ENCODE measurements around the gene MEFV. TPM values are rescaled to one million over a fixed set of nuclear protein-coding genes. Genes with fewer than 3 reads are reported as not detected.

Gene MEFV
- total and polyA plus RNA-seq, 2 of the 4 experiments (the other 2 are of a cell fraction): not detected

DNA sequence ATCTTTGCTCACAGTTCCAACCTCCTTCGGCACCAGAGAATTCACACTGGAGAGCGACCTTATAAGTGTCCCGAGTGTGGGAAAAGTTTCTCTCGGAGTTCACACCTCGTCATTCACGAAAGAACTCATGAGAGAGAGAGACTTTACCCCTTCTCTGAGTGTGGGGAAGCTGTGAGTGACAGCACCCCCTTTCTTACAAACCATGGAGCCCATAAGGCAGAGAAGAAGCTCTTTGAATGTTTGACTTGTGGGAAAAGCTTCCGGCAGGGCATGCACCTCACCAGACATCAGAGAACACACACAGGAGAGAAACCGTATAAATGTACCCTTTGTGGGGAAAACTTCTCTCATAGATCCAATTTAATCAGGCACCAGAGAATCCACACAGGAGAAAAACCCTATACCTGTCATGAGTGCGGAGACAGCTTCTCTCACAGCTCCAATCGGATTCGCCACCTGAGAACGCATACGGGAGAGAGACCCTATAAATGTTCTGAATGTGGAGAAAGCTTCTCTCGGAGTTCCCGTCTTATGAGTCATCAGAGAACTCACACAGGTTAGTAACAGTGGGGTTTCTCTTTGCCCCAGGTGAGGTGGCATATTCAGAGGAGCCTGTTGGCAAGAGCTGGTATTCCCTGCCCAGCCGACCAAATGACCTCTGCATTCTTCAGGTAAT is 33.7 kb upstream of the MEFV start:
- WGBS, 2 experiments (ENCODE audit: extremely low coverage in 2 of 2, insufficient read length in 1 of 2): no CpG with 5 or more reads among the region's 16 CpGs
- dilution Hi-C loops (cut with HindIII; ENCODE audit: low sequenced_read_pairs, unreplicated experiment): no loop called here
- Histone ChIP-seq H3K18ac (ENCODE audit: low read depth, low read length) (no peak overlapping the region), H2BK20ac (ENCODE audit: low read depth, low read length) (no peak overlapping the region), H3K36me3 (ENCODE audit: control insufficient read depth, insufficient read depth, low read length) (peaks cover 63% of the 10 kb centered on the region), H3K4me2 (ENCODE audit: low read depth, low read length) (no peak overlapping the region), H2BK15ac (ENCODE audit: low read depth, low read length) (no peak overlapping the region), H3K79me1 (ENCODE audit: low read depth in 1 of 2, low read length in 2 of 2) (peaks cover 49 to 76% of the 10 kb centered on the region in 2 experiments), H3K23ac (ENCODE audit: low read depth, low read length) (no peak overlapping the region), H4K20me1 (ENCODE audit: insufficient read depth, low read length) (peaks cover 13% of the 10 kb centered on the region), H2AK5ac (ENCODE audit: low read depth, low read length) (no peak overlapping the region), H4K5ac (ENCODE audit: low read depth, low read length) (no peak overlapping the region), H3K9me3 (ENCODE audit: control insufficient read depth, insufficient read depth, low read length) (peaks cover 63% of the 10 kb centered on the region), H3K56ac (ENCODE audit: extremely low read depth, insufficient read depth, low read length) (no peak overlapping the region), H3K14ac (replicated peaks; ENCODE audit: low read depth, low read length) (no peak overlapping the region), H2AFZ (replicated peaks; ENCODE audit: low read length, poor library complexity) (no peak overlapping the region), H3K9ac (ENCODE audit: low read depth, low read length) (no peak overlapping the region), H4K91ac (ENCODE audit: insufficient read depth, low read depth, low read length) (no peak overlapping the region), H3K27ac (ENCODE audit: insufficient read depth, low read length) (no peak overlapping the region), H3K4me1 (ENCODE audit: control insufficient read depth, insufficient read depth, low read length) (peaks cover under 1% of the 10 kb centered on the region; the same call in 1 of the 2 replicates), H2BK5ac (ENCODE audit: low read depth, low read length, poor library complexity, severe bottlenecking) (no peak overlapping the region), H2BK120ac (ENCODE audit: low read depth, low read length) (no peak overlapping the region), H2AK9ac (replicated peaks; ENCODE audit: low read depth, low read length, poor library complexity) (no peak overlapping the region), H3K9me1 (ENCODE audit: insufficient read depth, low read length) (no peaks in the 10 kb centered on the region), H3K27me3 (ENCODE audit: control insufficient read depth, insufficient read depth, low read length) (no peaks in the 10 kb centered on the region), H3K4ac (ENCODE audit: low read depth, low read length) (no peak overlapping the region), H4K8ac (ENCODE audit: low read depth in 2 of 2, low read length in 2 of 2) (no peak overlapping the region), H3K4me3 (ENCODE audit: insufficient read depth, low read depth, low read length) (no peak overlapping the region)
- no peak for ATAC-seq (ENCODE audit: low read depth)
- no TSS peak for BruUV-seq (replicated peaks)
- DNase-seq: no peak
- in situ Hi-C loops (cut with MboI; ENCODE audit: low sequenced_read_pairs): no loop called here
- TF ChIP-seq, protein P1, sequence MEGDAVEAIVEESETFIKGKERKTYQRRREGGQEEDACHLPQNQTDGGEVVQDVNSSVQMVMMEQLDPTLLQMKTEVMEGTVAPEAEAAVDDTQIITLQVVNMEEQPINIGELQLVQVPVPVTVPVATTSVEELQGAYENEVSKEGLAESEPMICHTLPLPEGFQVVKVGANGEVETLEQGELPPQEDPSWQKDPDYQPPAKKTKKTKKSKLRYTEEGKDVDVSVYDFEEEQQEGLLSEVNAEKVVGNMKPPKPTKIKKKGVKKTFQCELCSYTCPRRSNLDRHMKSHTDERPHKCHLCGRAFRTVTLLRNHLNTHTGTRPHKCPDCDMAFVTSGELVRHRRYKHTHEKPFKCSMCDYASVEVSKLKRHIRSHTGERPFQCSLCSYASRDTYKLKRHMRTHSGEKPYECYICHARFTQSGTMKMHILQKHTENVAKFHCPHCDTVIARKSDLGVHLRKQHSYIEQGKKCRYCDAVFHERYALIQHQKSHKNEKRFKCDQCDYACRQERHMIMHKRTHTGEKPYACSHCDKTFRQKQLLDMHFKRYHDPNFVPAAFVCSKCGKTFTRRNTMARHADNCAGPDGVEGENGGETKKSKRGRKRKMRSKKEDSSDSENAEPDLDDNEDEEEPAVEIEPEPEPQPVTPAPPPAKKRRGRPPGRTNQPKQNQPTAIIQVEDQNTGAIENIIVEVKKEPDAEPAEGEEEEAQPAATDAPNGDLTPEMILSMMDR (conservative IDR thresholded peaks at IDR 0.05; ENCODE audit: low read depth, low read length): no peak
- no peak for TF ChIP-seq CEBPB (IDR thresholded peaks at IDR 0.05; ENCODE audit: low read depth, low read length)
- TF ChIP-seq POLR2A (IDR thresholded peaks at IDR 0.05; ENCODE audit: low read depth, low read length): no peak
- TF ChIP-seq NFE2L2 (IDR thresholded peaks at IDR 0.05; ENCODE audit: low read depth, low read length): no peak
- no peak for TF ChIP-seq FOS (IDR thresholded peaks at IDR 0.05; ENCODE audit: low read depth, low read length)
- TF ChIP-seq SMC3 (IDR thresholded peaks at IDR 0.05; ENCODE audit: low read depth, low read length): no peak
- TF ChIP-seq BHLHE40 (IDR thresholded peaks at IDR 0.05; ENCODE audit: low read depth, low read length): no peak
- TF ChIP-seq, protein P2, sequence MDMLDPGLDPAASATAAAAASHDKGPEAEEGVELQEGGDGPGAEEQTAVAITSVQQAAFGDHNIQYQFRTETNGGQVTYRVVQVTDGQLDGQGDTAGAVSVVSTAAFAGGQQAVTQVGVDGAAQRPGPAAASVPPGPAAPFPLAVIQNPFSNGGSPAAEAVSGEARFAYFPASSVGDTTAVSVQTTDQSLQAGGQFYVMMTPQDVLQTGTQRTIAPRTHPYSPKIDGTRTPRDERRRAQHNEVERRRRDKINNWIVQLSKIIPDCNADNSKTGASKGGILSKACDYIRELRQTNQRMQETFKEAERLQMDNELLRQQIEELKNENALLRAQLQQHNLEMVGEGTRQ (IDR thresholded peaks at IDR 0.05; ENCODE audit: low read depth, low read length): no peak
- no peak for TF ChIP-seq MAFK (IDR thresholded peaks at IDR 0.05; ENCODE audit: low read depth, low read length)
- no peak for TF ChIP-seq MAZ (IDR thresholded peaks at IDR 0.05; ENCODE audit: borderline replicate concordance, low read depth, low read length)
- TF ChIP-seq CHD1 (IDR thresholded peaks at IDR 0.05; ENCODE audit: low read depth, low read length): no peak
- intact Hi-C loops (cut with micrococcal nuclease): loop anchor here (10.0 kb wide), 1 partner anchor 215 kb away; the partner anchor contains the start of gene CLUAP1
- ChIA-PET POLR2A (ENCODE audit: unreplicated experiment) (no interaction called here), CTCF (no interaction called here)

Data from IMR-90 (cell line).